ENCODE measurements around the gene ARPC5.

Gene ARPC5

GRCh38 chr1:183645531-183645930, 9.9 kb upstream of the ARPC5 start:
- no peak for DNase-seq (ENCODE audit: low read depth)
- no peak overlapping the region for H3K4me3 ChIP-seq (ENCODE audit: low read length)
- no peak for TF ChIP-seq CTCF (conservative IDR thresholded peaks at IDR 0.05; ENCODE audit: low read depth, low read length)

- H3K4me3 ChIP-seq (ENCODE audit: low read length) = no peak overlapping the region
- DNase-seq (ENCODE audit: low read depth) = no peak
- TF ChIP-seq CTCF (conservative IDR thresholded peaks at IDR 0.05; ENCODE audit: low read depth, low read length) = no peak
These were observed 6.6 kb upstream of the ARPC5 start for GRCh38 chr1:183642166-183642565.

- no peak overlapping the region for H3K4me3 ChIP-seq (ENCODE audit: low read length)
- no peak for DNase-seq (ENCODE audit: low read depth)
- no peak for TF ChIP-seq CTCF (conservative IDR thresholded peaks at IDR 0.05; ENCODE audit: low read depth, low read length)
These were observed 4.6 kb upstream of the ARPC5 start for GRCh38 chr1:183640193-183640592.

- no peak overlapping the region for H3K4me3 ChIP-seq (ENCODE audit: low read length)
- DNase-seq (ENCODE audit: low read depth) = no peak
- TF ChIP-seq CTCF (conservative IDR thresholded peaks at IDR 0.05; ENCODE audit: low read depth, low read length) = no peak
These were observed 3.2 kb upstream of the ARPC5 start for GRCh38 chr1:183638649-183639387.

- no peak for TF ChIP-seq CTCF (conservative IDR thresholded peaks at IDR 0.05; ENCODE audit: low read depth, low read length)
- DNase-seq (ENCODE audit: low read depth) = no peak
- H3K4me3 ChIP-seq (ENCODE audit: low read length) = peak overlapping the region; percentile 86
These were observed 1.2 kb upstream of the ARPC5 start for GRCh38 chr1:183636783-183637182.

- no peak for DNase-seq (ENCODE audit: low read depth)
- H3K4me3 ChIP-seq (ENCODE audit: low read length) = peak overlapping the region; percentile 86
- TF ChIP-seq CTCF (conservative IDR thresholded peaks at IDR 0.05; ENCODE audit: low read depth, low read length) = no peak
These were observed 725 bp upstream of the ARPC5 start for GRCh38 chr1:183636334-183636682.

GRCh38 chr1:183635099-183635605, 431 bp downstream of the ARPC5 start:
- H3K4me3 ChIP-seq (ENCODE audit: low read length) = peak overlapping the region; percentile 86
- no peak for DNase-seq (ENCODE audit: low read depth)
- no peak for TF ChIP-seq CTCF (conservative IDR thresholded peaks at IDR 0.05; ENCODE audit: low read depth, low read length)
